Body of pancreas (tissue), 4 donors: Measurements from ENCODE around the gene KIF16B. TPM values are rescaled to one million over a fixed set of nuclear protein-coding genes. Genes with fewer than 3 reads are reported as not detected.
"Not testable (repeated sequence)": the region's sequence is repeated elsewhere in the genome, so short reads cannot be mapped to it uniquely, and the experiment has no call there.

Experiments used
- ATAC-seq: fragments of 150-250 bp; one replicate; pipeline ENCODE4 v1.9.1; 2016
- DNase-seq, 4 donors: peaks; one replicate each; pipeline ENCODE4 v3.0.0-alpha.2; 2019
- H3K27ac ChIP-seq, 4 donors: fragments of 200-600 bp; sonication (generic); 1 replicate in 3 of 4; 2 replicates in 1 of 4; pipeline versions ENCODE4 v1.5.1 to v1.6.1; 2016 to 2019; ENCODE audit warnings: mild to moderate bottlenecking in 1 of 4, mixed read lengths in 1 of 4, moderate library complexity in 1 of 4
- H3K27me3 ChIP-seq, 2 donors: fragments of 200-600 bp; sonication (generic); one replicate each; pipeline ENCODE4 v1.6.0; 2016; ENCODE audit warnings: mild to moderate bottlenecking in 1 of 2
- H3K36me3 ChIP-seq, 2 donors: fragments of 200-600 bp; sonication (generic); replicated peaks in 1 of 2; 2 replicates each; pipeline ENCODE4 v1.5.1; 2016; ENCODE audit warnings: low read depth in 2 of 2; ENCODE audit not compliant: insufficient read depth in 1 of 2
- H3K4me1 ChIP-seq: fragments of 200-600 bp; sonication (generic); one replicate; pipeline ENCODE4 v1.6.0; 2016
- H3K4me3 ChIP-seq, 2 donors: fragments of 200-600 bp; sonication (generic); 1 replicate in 1 of 2; 2 replicates in 1 of 2; pipeline ENCODE4 v1.5.1; 2016 to 2019
- H3K9me3 ChIP-seq, 3 donors: fragments of 200-600 bp; sonication (generic); 1 replicate in 2 of 3; 2 replicates in 1 of 3; pipeline ENCODE4 v1.5.1; 2016
- POLR2A ChIP-seq, 3 donors: fragments of 450-650 bp; IDR thresholded peaks; one replicate each; pipeline ENCODE4 v1.6.1; 2016; ENCODE audit warnings: antibody characterized with exemption in 3 of 3, mild to moderate bottlenecking in 2 of 3
- WGBS, 2 donors: methylation state at CpG; one replicate each; pipeline ENCODE4 v1.1.5; 2017; 5-methylcytosine and 5-hydroxymethylcytosine counted together
- intact Hi-C: fragments of 100-400 bp; cut with DNase I; formaldehyde crosslinking; loops from one replicate; pipeline ENCODE4 v1.15.1; 2023
- total RNA-seq, 2 donors: library from RNA; depleted of rRNA; stranded (reverse); fragments of >200 nt; gene quantifications; one replicate each; pipeline ENCODE4 v1.1.0, GENCODE V29; 2016
- TF ChIP-seq, protein P1 (sequence below), 7 experiments: fragments of 450-650 bp in 4 of 7; fragments of 200-600 bp in 3 of 7; sonication (generic) in 3 of 7; IDR thresholded peaks; one replicate each; pipeline ENCODE4 v1.5.1; 2016 to 2019; ENCODE audit warnings: antibody characterized with exemption in 7 of 7

The KIF16B gene
- total RNA-seq, 2 donors from 2014 or later: 13.7 to 55.0 TPM

DNA sequence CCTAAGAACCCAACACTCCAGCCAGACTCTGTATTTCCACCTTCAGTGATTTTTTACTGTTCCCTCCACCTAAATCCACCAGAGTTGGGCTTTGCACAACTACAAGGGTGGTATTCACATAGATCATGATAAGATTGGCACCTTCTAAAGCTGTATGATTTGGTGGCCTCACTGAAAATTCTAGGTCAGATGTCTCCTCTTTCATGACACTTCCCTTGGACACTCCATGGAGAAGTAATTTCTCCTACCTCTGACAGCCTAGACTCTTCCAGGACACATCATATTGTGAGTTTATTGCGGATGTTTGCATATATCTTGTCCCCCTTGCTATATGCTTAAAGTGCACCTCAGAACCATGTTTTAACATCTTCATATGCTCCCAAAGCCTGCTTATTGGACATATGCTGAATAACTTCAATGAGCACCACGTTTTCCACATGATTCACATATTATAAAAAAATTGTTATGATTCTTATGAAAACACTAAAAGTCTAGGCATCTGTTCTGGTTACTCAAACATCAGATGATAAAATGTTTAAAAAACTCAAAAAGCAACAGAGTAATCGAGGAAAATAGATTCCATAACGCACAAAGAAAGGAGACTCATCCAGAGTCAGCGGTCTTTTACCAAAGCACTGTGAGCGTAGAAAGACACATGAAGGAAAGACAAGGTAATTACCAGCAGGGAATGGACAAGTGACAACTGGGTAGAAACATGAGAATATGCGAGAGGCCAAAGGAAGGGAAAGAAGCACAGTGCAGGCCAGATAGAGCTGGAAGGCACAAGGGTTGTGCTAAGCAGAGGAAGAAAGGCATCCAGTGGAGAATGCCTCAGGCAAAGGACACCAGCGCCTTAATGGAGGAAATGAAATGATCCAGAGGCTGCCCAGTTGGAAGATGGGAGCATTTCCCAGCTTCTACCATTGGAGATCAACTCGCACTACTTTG lies 46.5 kb downstream of the KIF16B start:
- ATAC-seq: no peak
- H3K4me3 ChIP-seq: no peak overlapping the region
- 88 to 90% methylated on average over 9 of the region's 9 CpGs for WGBS, 2 donors
- no peaks in the 10 kb centered on the region for H3K9me3 ChIP-seq
- H3K27me3 ChIP-seq: no peaks in the 10 kb centered on the region
- TF ChIP-seq POLR2A (IDR thresholded peaks at IDR 0.05): no peak
- TF ChIP-seq, protein P1, sequence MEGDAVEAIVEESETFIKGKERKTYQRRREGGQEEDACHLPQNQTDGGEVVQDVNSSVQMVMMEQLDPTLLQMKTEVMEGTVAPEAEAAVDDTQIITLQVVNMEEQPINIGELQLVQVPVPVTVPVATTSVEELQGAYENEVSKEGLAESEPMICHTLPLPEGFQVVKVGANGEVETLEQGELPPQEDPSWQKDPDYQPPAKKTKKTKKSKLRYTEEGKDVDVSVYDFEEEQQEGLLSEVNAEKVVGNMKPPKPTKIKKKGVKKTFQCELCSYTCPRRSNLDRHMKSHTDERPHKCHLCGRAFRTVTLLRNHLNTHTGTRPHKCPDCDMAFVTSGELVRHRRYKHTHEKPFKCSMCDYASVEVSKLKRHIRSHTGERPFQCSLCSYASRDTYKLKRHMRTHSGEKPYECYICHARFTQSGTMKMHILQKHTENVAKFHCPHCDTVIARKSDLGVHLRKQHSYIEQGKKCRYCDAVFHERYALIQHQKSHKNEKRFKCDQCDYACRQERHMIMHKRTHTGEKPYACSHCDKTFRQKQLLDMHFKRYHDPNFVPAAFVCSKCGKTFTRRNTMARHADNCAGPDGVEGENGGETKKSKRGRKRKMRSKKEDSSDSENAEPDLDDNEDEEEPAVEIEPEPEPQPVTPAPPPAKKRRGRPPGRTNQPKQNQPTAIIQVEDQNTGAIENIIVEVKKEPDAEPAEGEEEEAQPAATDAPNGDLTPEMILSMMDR (IDR thresholded peaks at IDR 0.05): no peak
- no peak for DNase-seq
- H3K4me1 ChIP-seq: peaks cover 11% of the 10 kb centered on the region
- intact Hi-C loops: no loop called here
- no peaks in the 10 kb centered on the region for H3K36me3 ChIP-seq
- no peak overlapping the region for H3K27ac ChIP-seq

GRCh38 chr20:16522651-16523050 lies 50.6 kb downstream of the KIF16B start:
- H3K27me3 ChIP-seq, H3K4me3 ChIP-seq, H3K36me3 ChIP-seq, DNase-seq, H3K9me3 ChIP-seq, H3K4me1 ChIP-seq, intact Hi-C loops, ATAC-seq, H3K27ac ChIP-seq: not testable (repeated sequence)
- 90% methylated on average over 5 of the region's 5 CpGs for WGBS, 2 donors

GRCh38 chr20:16520154-16520553 lies 53.1 kb downstream of the KIF16B start:
- H3K4me1 ChIP-seq: no peaks in the 10 kb centered on the region
- H3K27me3 ChIP-seq: no peaks in the 10 kb centered on the region
- no peak for ATAC-seq
- no peak overlapping the region for H3K4me3 ChIP-seq
- TF ChIP-seq, protein P1 (IDR thresholded peaks at IDR 0.05): no peak
- no peak for TF ChIP-seq POLR2A (IDR thresholded peaks at IDR 0.05)
- intact Hi-C loops: no loop called here
- no peaks in the 10 kb centered on the region for H3K9me3 ChIP-seq
- no peaks in the 10 kb centered on the region for H3K36me3 ChIP-seq
- no peak for DNase-seq
- no peak overlapping the region for H3K27ac ChIP-seq
- WGBS, 2 donors: 85 to 86% methylated on average over 2 to 5 of the region's 5 CpGs

GRCh38 chr20:16519673-16520072 lies 53.6 kb downstream of the KIF16B start:
- H3K9me3 ChIP-seq, H3K4me3 ChIP-seq, H3K27ac ChIP-seq, H3K36me3 ChIP-seq, intact Hi-C loops, H3K27me3 ChIP-seq, DNase-seq, ATAC-seq, H3K4me1 ChIP-seq: not testable (repeated sequence)
- WGBS, 2 donors: 92 to 96% methylated on average over 4 to 8 of the region's 8 CpGs

DNA sequence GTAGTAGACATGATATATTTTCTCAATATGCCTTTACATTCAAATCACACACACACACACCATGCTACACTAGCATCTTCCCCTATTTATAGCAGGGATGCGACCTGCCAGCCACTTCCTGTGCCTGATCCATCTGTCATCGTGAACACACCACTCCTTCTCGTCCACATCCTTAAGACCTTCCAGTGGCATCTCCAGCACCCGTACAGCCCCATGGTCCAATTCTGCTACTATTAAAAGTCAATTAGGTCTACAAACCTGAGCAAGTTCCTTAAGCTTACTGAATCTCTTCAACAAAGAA lies 54.5 kb downstream of the KIF16B start:
- intact Hi-C loops: no loop called here
- DNase-seq: no peak

DNA sequence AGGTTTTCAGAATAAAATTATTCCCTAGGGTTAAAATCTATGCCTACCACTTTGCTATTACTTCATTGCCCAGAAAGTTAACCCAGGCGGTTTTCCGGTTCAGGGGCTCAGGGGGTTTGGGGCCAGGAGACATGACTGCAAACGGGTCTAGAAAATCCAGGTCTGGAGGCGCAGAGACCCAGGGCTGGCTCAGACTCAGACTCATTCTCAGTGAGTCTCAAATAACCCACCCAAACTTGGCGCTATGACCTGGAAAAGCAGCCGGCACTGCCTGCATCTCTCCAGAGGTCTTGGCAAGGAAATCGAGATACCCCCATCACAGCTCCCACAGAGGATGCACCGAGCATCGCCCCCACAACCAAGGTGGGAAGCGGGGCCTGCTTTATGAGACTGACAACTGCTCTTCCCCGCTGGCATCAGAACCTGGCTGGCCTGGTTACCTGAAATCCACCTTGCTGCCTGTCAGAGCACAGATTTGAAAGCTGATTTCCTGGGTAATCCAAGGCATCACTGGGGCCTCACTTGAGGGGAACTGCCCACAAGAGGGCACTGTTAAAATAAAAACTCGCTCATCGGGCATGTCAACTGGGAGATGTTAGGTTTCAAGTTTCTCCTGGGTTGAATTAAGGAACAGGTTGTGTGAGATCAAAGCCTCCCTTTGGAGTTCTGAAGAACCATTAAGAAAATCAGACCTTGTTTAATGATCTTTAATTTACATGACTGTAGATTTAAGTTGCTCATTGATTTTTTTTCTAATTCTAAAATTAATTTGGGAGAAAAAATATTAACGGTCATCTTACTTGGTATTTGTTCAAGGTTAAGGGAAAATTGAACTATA lies 55.1 kb downstream of the KIF16B start:
- H3K36me3 ChIP-seq: no peaks in the 10 kb centered on the region
- intact Hi-C loops: no loop called here
- DNase-seq (peak; percentile 42 to 53 (median 46)), ATAC-seq (no peak)
- no peak overlapping the region for H3K27ac ChIP-seq
- H3K4me3 ChIP-seq: no peak overlapping the region
- H3K27me3 ChIP-seq: no peaks in the 10 kb centered on the region
- TF ChIP-seq, protein P1 (IDR thresholded peaks at IDR 0.05): peak in 6 of 7 experiments; percentile 44 to 68 (median 63)
- no peak for TF ChIP-seq POLR2A (IDR thresholded peaks at IDR 0.05)
- H3K9me3 ChIP-seq: no peaks in the 10 kb centered on the region
- no peaks in the 10 kb centered on the region for H3K4me1 ChIP-seq
- 66 to 74% methylated on average over 8 to 14 of the region's 14 CpGs for WGBS, 2 donors

More for the DNA sequence above, 54.5 kb downstream of the KIF16B start:
- Histone ChIP-seq H3K4me1 (no peaks in the 10 kb centered on the region), H3K9me3 (no peaks in the 10 kb centered on the region), H3K4me3 (no peak overlapping the region), H3K27ac (no peak overlapping the region), H3K27me3 (no peaks in the 10 kb centered on the region), H3K36me3 (no peaks in the 10 kb centered on the region)
- no peak for TF ChIP-seq POLR2A (IDR thresholded peaks at IDR 0.05)
- no peak for ATAC-seq
- whole genome bisulfite sequencing, 2 donors: 65 to 81% methylated on average over 4 of the region's 4 CpGs
